ENCODE results near the gene C17orf100.
A peak's percentile ranks its signal among the peaks of the same experiment; 100 is the strongest.

The C17orf100 gene

DNA sequence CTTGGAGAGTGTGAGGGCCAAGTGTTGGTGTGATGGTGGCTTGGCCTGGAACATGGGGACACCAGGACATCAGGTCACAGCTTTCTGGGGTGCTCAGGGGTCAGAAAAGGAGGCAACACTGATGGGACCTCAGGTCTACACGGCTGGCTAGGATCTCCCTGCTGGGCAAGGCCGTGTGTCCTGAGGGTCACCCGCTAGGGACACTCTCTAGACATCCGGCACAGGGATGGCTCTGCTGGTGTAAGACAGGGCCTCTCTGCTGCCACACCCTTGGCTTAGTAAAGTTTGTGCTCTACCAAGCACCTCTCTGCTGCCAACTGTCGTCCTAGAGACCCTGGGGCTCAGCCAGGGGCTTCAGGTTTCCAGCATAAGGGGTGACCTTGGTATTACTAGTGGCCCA lies 45.3 kb downstream of the C17orf100 start:
- DNase-seq = no peak

DNA sequence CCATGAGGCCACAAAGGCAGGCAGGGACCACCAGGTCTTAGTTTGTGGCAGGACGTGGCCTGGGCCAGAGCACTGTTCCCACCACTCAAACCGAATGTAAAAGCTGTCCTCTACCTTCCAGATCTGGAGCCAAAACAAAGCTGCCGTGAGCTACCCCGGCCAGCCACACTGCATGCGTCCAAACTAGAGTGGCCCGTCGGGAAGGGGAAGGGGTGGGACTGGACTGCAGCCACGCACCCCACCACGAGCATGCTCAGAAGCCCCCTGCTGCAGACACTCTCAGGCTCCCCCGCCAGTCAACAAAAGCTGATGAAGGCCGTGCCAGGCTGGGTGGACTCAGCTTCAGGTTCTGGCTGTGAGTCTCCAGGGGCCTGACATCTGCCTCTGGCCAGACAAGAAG lies 46.4 kb downstream of the C17orf100 start:
- no peak for DNase-seq

GRCh38 chr17:6699997-6700947 lies 48.7 kb downstream of the C17orf100 start:
- DNase-seq = no peak

- DNase-seq = no peak
Observed at GRCh38 chr17:6700948-6701307, 49.4 kb downstream of the C17orf100 start.

DNA sequence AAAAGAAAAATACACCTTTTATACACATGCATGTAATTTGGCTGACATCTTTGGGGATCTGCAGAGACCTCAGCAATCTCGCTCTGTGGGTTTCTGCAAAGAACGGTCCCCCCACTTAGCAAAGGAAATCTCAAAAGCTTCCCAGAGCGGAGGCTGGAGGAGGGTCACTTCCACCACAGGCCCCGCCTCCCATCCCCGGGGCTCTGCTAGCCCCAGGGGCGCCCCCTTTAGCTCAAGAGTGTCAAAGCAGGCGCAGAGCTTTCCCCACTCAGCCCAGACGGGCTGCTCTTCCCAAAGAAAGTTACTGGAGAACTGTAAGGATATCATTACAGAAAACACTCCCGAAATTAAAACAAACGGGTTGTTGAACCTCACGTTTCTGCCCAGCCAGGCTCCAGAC lies 50.2 kb downstream of the C17orf100 start:
- DNase-seq = peak; percentile 35

GRCh38 chr17:6702567-6703215 lies 51.1 kb downstream of the C17orf100 start:
- no peak for DNase-seq

Data from retina (tissue), 1 donor.